ENCODE results near the gene CORO6. TPM values are rescaled to one million over a fixed set of nuclear protein-coding genes. Genes with fewer than 3 reads are reported as not detected.

CORO6 gene
- polyA plus RNA-seq, 2 of the 4 experiments (the other 2 are of a cell fraction), result 5.0 to 10.1 TPM

GRCh38 chr17:29577385-29578211 lies 45.1 kb downstream of the CORO6 start (continued):
- TF ChIP-seq REST (IDR thresholded peaks at IDR 0.05) (no peak), RAD21 (conservative IDR thresholded peaks at IDR 0.05 in 1 of 2, IDR thresholded peaks at IDR 0.05 in 1 of 2) (no peak), HOXA7 (CRISPR knock-in tag; IDR thresholded peaks at IDR 0.05) (no peak), FOXS1 (CRISPR knock-in tag; IDR thresholded peaks at IDR 0.05) (no peak), ATOH8 (CRISPR knock-in tag; IDR thresholded peaks at IDR 0.05; ENCODE audit: low read depth) (no peak), ZNF302 (CRISPR knock-in tag; IDR thresholded peaks at IDR 0.05) (no peak)

DNA sequence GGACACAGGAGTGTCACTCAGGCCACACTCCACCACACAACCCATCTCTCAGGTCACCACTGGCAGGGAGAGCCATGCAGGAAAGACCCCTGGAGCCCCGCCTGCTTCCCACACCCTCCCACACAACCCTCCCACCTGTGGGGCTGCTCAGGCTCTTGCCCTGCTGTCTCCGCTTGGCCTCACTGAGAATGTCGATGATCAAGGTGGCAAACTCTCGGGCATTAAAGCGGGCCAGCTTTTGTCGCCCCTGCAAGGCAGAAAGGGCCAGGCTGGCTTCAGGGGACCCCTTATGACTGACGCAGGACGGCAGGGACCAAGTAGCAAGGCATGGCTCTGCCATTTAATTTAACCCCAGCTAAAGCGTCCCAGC lies 45.7 kb downstream of the CORO6 start:
- peaks cover 20% of the 10 kb centered on the region for H3K4me1 ChIP-seq
- ATAC-seq (no peak), DNase-seq (ENCODE audit: low read depth in 1 of 2, low spot score in 1 of 2) (no peak), FAIRE-seq (no peak)
- ChIA-PET CTCF (interaction anchor here (1.1 to 24.0 kb wide), 10 partner anchors 4 to 516 kb away, joined by 3 to 474 read pairs (median 10); partner anchors contain the start of genes ABHD15, ANKRD13B, CORO6 and TP53I13), POLR2A (interaction anchor here (0.8 kb wide), 1 partner anchor 16 kb away, joined by 3 read pairs; the partner anchor contains the start of gene ANKRD13B)
- TF ChIP-seq MAZ (IDR thresholded peaks at IDR 0.05; ENCODE audit: borderline replicate concordance, low read depth, low read length), result no peak
- no peak for TF ChIP-seq NPAS2 (CRISPR knock-in tag; IDR thresholded peaks at IDR 0.05; ENCODE audit: borderline replicate concordance)
- TF ChIP-seq EHMT2 (IDR thresholded peaks at IDR 0.05; ENCODE audit: low read depth), result no peak
- TF ChIP-seq ESRRA (IDR thresholded peaks at IDR 0.05; ENCODE audit: borderline replicate concordance, low read length), result no peak
- TF ChIP-seq, protein P1, sequence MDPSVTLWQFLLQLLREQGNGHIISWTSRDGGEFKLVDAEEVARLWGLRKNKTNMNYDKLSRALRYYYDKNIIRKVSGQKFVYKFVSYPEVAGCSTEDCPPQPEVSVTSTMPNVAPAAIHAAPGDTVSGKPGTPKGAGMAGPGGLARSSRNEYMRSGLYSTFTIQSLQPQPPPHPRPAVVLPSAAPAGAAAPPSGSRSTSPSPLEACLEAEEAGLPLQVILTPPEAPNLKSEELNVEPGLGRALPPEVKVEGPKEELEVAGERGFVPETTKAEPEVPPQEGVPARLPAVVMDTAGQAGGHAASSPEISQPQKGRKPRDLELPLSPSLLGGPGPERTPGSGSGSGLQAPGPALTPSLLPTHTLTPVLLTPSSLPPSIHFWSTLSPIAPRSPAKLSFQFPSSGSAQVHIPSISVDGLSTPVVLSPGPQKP (IDR thresholded peaks at IDR 0.05; ENCODE audit: low read depth, low read length), result no peak
- TF ChIP-seq MAFK (IDR thresholded peaks at IDR 0.05; ENCODE audit: partially characterized antibody), result no peak
- TF ChIP-seq ZNF302 (CRISPR knock-in tag; IDR thresholded peaks at IDR 0.05), result no peak
- no peak for TF ChIP-seq HMGXB4 (CRISPR knock-in tag; IDR thresholded peaks at IDR 0.05; ENCODE audit: borderline replicate concordance)
- no peak for TF ChIP-seq CBX8 (IDR thresholded peaks at IDR 0.05)
- TF ChIP-seq JUNB (IDR thresholded peaks at IDR 0.05), result no peak
- no peak for TF ChIP-seq REST (IDR thresholded peaks at IDR 0.05)
- no peak for TF ChIP-seq RAD21 (conservative IDR thresholded peaks at IDR 0.05 in 1 of 2, IDR thresholded peaks at IDR 0.05 in 1 of 2)
- no peak for TF ChIP-seq CBX2 (IDR thresholded peaks at IDR 0.05; ENCODE audit: borderline replicate concordance, low read depth)
- H3K27ac ChIP-seq, result no peak overlapping the region
- no peak overlapping the region for H3K4me2 ChIP-seq
- no peaks in the 10 kb centered on the region for H3K9me3 ChIP-seq
- WGBS (ENCODE audit: missing lambda C conversion rate), result 97% methylated on average over 9 of the region's 9 CpGs
- no peak overlapping the region for H3K4me3 ChIP-seq

Measured in A549 (cell line).